ENCODE results near the gene NTHL1.

GRCh38 chr16:2015947-2016208 is 31.8 kb downstream of the NTHL1 start:
- TF ChIP-seq CTCF (IDR thresholded peaks at IDR 0.05) (no peak), POLR2A (IDR thresholded peaks at IDR 0.05) (no peak)
